ENCODE measurements around the gene LYST.
"Not testable (repeated sequence)": the region's sequence is repeated elsewhere in the genome, so short reads cannot be mapped to it uniquely, and the experiment has no call there.

Gene LYST

DNA sequence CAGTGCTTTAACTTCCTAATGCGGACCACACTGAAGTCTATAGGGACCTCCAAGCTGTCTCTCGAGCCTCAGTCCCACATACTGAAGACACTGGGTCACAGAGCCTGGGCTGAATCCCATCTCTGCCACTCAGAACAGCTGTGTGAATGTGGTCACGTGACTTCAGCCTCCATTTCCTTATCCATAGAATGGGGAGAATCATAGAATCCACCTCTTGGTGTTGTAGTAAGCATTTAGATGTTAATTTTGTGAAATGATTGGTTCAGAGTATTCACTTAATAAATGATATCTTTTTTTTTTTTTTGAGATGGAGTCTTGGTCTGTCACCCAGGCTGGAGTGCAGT lies 41.2 kb upstream of the LYST start:
- Histone ChIP-seq H3K9me3 (ENCODE audit: low read length) (no peaks in the 10 kb centered on the region), H3K4me1 (ENCODE audit: insufficient read depth, low read length, severe bottlenecking) (no peaks in the 10 kb centered on the region), H3K79me2 (ENCODE audit: insufficient read depth, low read length) (no peaks in the 10 kb centered on the region), H3K27me3 (ENCODE audit: insufficient read depth, low read length) (no peaks in the 10 kb centered on the region), H3K9ac (ENCODE audit: low read length) (no peak overlapping the region), H3F3A (ENCODE audit: insufficient read depth, low read length) (no peaks in the 10 kb centered on the region), H3K4me3 (ENCODE audit: low read depth, low read length, poor library complexity, severe bottlenecking) (no peak overlapping the region), H3K36me3 (ENCODE audit: insufficient read depth, low read length) (no peaks in the 10 kb centered on the region), H3K4me2 (ENCODE audit: low read length) (no peak overlapping the region), H4K20me1 (ENCODE audit: insufficient read depth, low read length) (no peaks in the 10 kb centered on the region), H3K27ac (ENCODE audit: low read depth, low read length, poor library complexity, severe bottlenecking) (no peak overlapping the region), H3K9me2 (ENCODE audit: low read depth, low read length) (no peaks in the 10 kb centered on the region), H2AFZ (ENCODE audit: low read length) (no peak overlapping the region)
- no peak for TF ChIP-seq EZH2 (IDR thresholded peaks at IDR 0.05; ENCODE audit: borderline replicate concordance, low read length)

DNA sequence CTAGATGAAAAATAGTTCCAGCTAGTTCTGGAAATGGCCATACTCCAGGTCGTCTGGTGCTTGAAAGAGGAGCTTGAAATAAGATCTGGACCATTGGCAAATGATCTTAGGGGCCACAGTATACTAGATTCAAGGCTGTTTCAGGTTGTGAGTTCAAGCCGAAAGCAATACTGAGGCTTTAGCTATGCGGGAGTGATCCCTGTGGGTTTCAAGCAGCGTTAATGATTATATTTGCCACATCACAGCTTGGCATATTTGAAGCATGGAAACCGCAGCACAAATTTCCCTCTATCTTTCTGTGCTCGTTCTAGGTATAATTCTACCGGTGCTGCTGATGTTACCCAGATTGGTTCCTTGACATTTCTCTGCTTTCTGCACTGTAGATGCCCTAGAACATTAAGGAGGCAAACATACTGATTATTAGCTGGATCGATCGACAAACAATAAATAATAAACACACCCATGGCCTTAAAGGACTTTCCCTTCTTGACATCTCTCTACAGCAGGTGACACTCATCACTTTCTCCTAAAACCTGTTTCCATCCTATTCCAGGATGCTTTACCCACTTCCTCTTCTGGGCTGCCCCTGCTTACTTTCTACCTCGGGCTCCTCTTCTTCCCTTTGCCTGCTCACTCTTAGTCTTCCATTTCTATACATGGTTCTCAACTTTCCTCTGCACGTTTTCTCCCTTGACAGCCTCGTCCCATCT lies 40.6 kb upstream of the LYST start:
- no peak overlapping the region for H3K27ac ChIP-seq (ENCODE audit: low read depth, low read length, poor library complexity, severe bottlenecking)
- H3K36me3 ChIP-seq (ENCODE audit: insufficient read depth, low read length): no peaks in the 10 kb centered on the region
- no peaks in the 10 kb centered on the region for H3F3A ChIP-seq (ENCODE audit: insufficient read depth, low read length)
- no peaks in the 10 kb centered on the region for H3K79me2 ChIP-seq (ENCODE audit: insufficient read depth, low read length)
- no peaks in the 10 kb centered on the region for H3K4me1 ChIP-seq (ENCODE audit: insufficient read depth, low read length, severe bottlenecking)
- no peaks in the 10 kb centered on the region for H4K20me1 ChIP-seq (ENCODE audit: insufficient read depth, low read length)
- H3K9ac ChIP-seq (ENCODE audit: low read length): no peak overlapping the region
- H3K4me2 ChIP-seq (ENCODE audit: low read length): no peak overlapping the region
- no peaks in the 10 kb centered on the region for H3K9me3 ChIP-seq (ENCODE audit: low read length)
- no peaks in the 10 kb centered on the region for H3K9me2 ChIP-seq (ENCODE audit: low read depth, low read length)
- TF ChIP-seq, protein P1, sequence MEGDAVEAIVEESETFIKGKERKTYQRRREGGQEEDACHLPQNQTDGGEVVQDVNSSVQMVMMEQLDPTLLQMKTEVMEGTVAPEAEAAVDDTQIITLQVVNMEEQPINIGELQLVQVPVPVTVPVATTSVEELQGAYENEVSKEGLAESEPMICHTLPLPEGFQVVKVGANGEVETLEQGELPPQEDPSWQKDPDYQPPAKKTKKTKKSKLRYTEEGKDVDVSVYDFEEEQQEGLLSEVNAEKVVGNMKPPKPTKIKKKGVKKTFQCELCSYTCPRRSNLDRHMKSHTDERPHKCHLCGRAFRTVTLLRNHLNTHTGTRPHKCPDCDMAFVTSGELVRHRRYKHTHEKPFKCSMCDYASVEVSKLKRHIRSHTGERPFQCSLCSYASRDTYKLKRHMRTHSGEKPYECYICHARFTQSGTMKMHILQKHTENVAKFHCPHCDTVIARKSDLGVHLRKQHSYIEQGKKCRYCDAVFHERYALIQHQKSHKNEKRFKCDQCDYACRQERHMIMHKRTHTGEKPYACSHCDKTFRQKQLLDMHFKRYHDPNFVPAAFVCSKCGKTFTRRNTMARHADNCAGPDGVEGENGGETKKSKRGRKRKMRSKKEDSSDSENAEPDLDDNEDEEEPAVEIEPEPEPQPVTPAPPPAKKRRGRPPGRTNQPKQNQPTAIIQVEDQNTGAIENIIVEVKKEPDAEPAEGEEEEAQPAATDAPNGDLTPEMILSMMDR (IDR thresholded peaks at IDR 0.05; ENCODE audit: low read length): no peak
- no peak for TF ChIP-seq EZH2 (IDR thresholded peaks at IDR 0.05; ENCODE audit: borderline replicate concordance, low read length)
- H2AFZ ChIP-seq (ENCODE audit: low read length): no peak overlapping the region
- no peak overlapping the region for H3K4me3 ChIP-seq (ENCODE audit: low read depth, low read length, poor library complexity, severe bottlenecking)
- H3K27me3 ChIP-seq (ENCODE audit: insufficient read depth, low read length): no peaks in the 10 kb centered on the region

DNA sequence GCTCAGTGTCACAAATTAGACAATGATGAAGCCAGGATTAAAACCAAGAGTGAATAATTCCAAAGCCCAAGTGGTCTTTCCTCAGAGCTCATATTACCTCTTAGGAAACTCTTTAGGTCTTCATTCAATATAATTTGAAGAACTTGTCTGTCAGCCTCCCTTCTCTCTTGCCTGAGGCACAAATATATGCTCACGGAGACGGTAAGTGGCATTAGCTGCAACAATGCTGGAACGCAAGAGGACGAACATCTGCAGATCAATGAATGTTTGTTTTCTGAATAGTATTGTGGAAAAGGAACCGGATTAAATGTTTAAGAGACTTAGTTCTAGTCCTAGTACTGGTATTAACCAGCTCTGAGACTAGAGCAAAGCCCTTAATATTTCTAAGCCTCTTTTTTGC lies 39.7 kb upstream of the LYST start:
- Histone ChIP-seq H3K27ac (ENCODE audit: low read depth, low read length, poor library complexity, severe bottlenecking) (no peak overlapping the region), H3K36me3 (ENCODE audit: insufficient read depth, low read length) (no peaks in the 10 kb centered on the region), H3K4me1 (ENCODE audit: insufficient read depth, low read length, severe bottlenecking) (no peaks in the 10 kb centered on the region), H3F3A (ENCODE audit: insufficient read depth, low read length) (no peaks in the 10 kb centered on the region), H3K4me2 (ENCODE audit: low read length) (no peak overlapping the region), H3K9me3 (ENCODE audit: low read length) (no peaks in the 10 kb centered on the region), H3K9ac (ENCODE audit: low read length) (no peak overlapping the region), H2AFZ (ENCODE audit: low read length) (no peak overlapping the region), H3K79me2 (ENCODE audit: insufficient read depth, low read length) (no peaks in the 10 kb centered on the region), H4K20me1 (ENCODE audit: insufficient read depth, low read length) (no peaks in the 10 kb centered on the region), H3K27me3 (ENCODE audit: insufficient read depth, low read length) (no peaks in the 10 kb centered on the region), H3K4me3 (ENCODE audit: low read depth, low read length, poor library complexity, severe bottlenecking) (no peak overlapping the region), H3K9me2 (ENCODE audit: low read depth, low read length) (no peaks in the 10 kb centered on the region)
- TF ChIP-seq EZH2 (IDR thresholded peaks at IDR 0.05; ENCODE audit: borderline replicate concordance, low read length): no peak
- TF ChIP-seq, protein P1 (IDR thresholded peaks at IDR 0.05; ENCODE audit: low read length): no peak

DNA sequence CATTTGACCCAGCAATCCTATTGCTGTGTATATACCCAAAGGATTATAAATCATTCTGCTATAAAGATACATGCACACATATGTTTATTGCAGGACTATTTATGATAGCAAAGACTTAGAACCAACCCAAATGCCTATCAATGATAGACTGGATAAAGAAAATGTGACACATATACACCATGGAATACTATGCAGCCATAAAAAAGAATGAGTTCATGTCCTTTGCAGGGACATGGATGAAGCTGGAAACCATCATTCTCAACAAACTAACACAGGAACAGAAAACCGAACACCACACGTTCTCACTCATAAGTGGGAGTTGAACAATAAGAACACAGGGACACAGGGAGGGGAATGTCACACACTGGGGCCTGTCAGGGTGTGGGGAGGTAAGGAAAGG lies 37.1 kb upstream of the LYST start:
- H2AFZ ChIP-seq (ENCODE audit: low read length); H3F3A ChIP-seq (ENCODE audit: insufficient read depth, low read length); H3K9me3 ChIP-seq (ENCODE audit: low read length); H3K4me2 ChIP-seq (ENCODE audit: low read length); H3K27ac ChIP-seq (ENCODE audit: low read depth, low read length, poor library complexity, severe bottlenecking); H3K4me1 ChIP-seq (ENCODE audit: insufficient read depth, low read length, severe bottlenecking); H3K36me3 ChIP-seq (ENCODE audit: insufficient read depth, low read length); H3K9me2 ChIP-seq (ENCODE audit: low read depth, low read length); H3K27me3 ChIP-seq (ENCODE audit: insufficient read depth, low read length); H3K4me3 ChIP-seq (ENCODE audit: low read depth, low read length, poor library complexity, severe bottlenecking); H3K9ac ChIP-seq (ENCODE audit: low read length); H3K79me2 ChIP-seq (ENCODE audit: insufficient read depth, low read length); H4K20me1 ChIP-seq (ENCODE audit: insufficient read depth, low read length): not testable (repeated sequence)

Data from OCI-LY1 (cell line).